NT2/D1 (cell line): ENCODE data around the gene NEURL3.

Experiments
- SUZ12 ChIP-seq: IDR thresholded peaks from 2 replicates; pipeline ENCODE4 v1.6.1; 2011; ENCODE audit not compliant: insufficient read length, insufficient read depth; ENCODE audit errors: extremely low read depth
- YY1 ChIP-seq: IDR thresholded peaks from 2 replicates; pipeline ENCODE4 v1.6.1; 2011; ENCODE audit not compliant: insufficient read length, insufficient read depth
- ZNF274 ChIP-seq: IDR thresholded peaks from 2 replicates; pipeline ENCODE4 v1.6.1; 2011; ENCODE audit warnings: mild to moderate bottlenecking, low read depth, low read length

- TF ChIP-seq ZNF274 = no peak
- TF ChIP-seq YY1 = no peak
- no peak for TF ChIP-seq SUZ12
Measured at GRCh38 chr2:96511851-96512250, 6.7 kb upstream of the NEURL3 start.
